SU-DHL-6 (cell line): Measurements from ENCODE around the gene CDC42BPA.

Source experiments
- EZH2phosphoT487 ChIP-seq: fragments of 200-600 bp; sonication (generic), shearing (Covaris generic); conservative IDR thresholded peaks from 2 replicates; pipeline ENCODE4 v1.6.1; 2018; ENCODE audit warnings: mild to moderate bottlenecking, antibody characterized with exemption, low read length, moderate library complexity, mixed read lengths
- TF ChIP-seq, protein P1 (sequence below): fragments of 200-600 bp; sonication (generic); IDR thresholded peaks from one replicate; pipeline ENCODE4 v1.5.1; 2017; ENCODE audit warnings: antibody characterized with exemption, mild to moderate bottlenecking, low read length, moderate library complexity; ENCODE audit not compliant: insufficient read depth, poor library complexity, severe bottlenecking

DNA sequence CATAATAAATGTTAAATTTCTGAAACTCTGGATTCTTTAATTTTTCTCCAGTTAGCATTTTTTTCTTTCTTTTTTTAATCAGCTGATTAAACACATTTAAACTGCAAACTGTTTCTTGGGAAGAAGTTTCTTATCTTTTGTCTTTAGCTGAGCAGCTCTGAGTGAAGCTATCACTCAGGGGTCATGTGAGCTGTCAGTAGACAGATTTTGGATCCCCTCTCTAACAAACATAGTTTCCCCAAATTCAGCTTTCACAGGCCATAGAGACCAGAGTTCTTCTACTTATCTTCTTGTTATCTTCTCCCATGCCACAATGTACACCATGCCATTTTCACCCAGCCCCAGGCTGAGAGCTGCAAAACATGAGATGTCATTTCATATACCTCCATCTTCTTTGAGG lies 148.9 kb downstream of the CDC42BPA start:
- TF ChIP-seq, protein P1, sequence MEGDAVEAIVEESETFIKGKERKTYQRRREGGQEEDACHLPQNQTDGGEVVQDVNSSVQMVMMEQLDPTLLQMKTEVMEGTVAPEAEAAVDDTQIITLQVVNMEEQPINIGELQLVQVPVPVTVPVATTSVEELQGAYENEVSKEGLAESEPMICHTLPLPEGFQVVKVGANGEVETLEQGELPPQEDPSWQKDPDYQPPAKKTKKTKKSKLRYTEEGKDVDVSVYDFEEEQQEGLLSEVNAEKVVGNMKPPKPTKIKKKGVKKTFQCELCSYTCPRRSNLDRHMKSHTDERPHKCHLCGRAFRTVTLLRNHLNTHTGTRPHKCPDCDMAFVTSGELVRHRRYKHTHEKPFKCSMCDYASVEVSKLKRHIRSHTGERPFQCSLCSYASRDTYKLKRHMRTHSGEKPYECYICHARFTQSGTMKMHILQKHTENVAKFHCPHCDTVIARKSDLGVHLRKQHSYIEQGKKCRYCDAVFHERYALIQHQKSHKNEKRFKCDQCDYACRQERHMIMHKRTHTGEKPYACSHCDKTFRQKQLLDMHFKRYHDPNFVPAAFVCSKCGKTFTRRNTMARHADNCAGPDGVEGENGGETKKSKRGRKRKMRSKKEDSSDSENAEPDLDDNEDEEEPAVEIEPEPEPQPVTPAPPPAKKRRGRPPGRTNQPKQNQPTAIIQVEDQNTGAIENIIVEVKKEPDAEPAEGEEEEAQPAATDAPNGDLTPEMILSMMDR: no peak
- TF ChIP-seq EZH2phosphoT487: no peak
